Ishikawa (cell line): ENCODE measurements around the gene IGSF23.

Source experiments
- CEBPB ChIP-seq: IDR thresholded peaks from 2 replicates; pipeline ENCODE4 v1.6.1; 2012
- EP300 ChIP-seq: IDR thresholded peaks from 2 replicates; pipeline ENCODE4 v1.6.1; 2012; ENCODE audit warnings: borderline replicate concordance
- RAD21 ChIP-seq: IDR thresholded peaks from 2 replicates; pipeline ENCODE4 v1.6.1; 2012; ENCODE audit warnings: low read depth
- REST ChIP-seq: IDR thresholded peaks from 2 replicates; pipeline ENCODE4 v1.6.1; 2012; ENCODE audit warnings: low read depth, mild to moderate bottlenecking
- TCF12 ChIP-seq: IDR thresholded peaks from 2 replicates; pipeline ENCODE4 v1.6.1; 2012; ENCODE audit warnings: low read depth

DNA sequence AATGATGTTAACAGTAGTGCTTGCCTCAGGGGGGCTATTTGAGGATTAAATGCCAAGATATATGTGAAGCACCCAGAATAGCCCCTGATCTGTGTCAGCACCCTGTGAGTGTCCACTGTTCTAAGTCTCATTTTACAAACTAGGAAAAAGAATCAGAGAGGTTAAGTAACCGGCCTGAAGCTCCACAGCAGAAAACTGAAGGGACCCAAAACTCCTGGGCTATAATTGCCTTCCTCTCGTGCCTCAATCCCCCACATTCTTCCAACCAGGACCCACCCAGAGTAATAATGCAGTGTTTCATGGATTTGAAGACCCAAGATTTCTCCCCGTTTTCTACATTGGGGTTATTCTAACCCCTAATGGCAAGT, 32.7 kb downstream of the IGSF23 start:
- TF ChIP-seq REST, result no peak
- TF ChIP-seq RAD21, result no peak
- TF ChIP-seq EP300, result no peak
- no peak for TF ChIP-seq CEBPB
- no peak for TF ChIP-seq TCF12
